Measurements from ENCODE around the gene HGFAC. TPM values are rescaled to one million over a fixed set of nuclear protein-coding genes. Genes with fewer than 3 reads are reported as not detected.

HGFAC gene
- polyA plus RNA-seq, 1 of the 3 experiments (the other 2 are of a cell fraction), result 0.43 TPM

GRCh38 chr4:3481113-3481531 is 39.4 kb downstream of the HGFAC start:
- Histone ChIP-seq H3K9ac (no peak overlapping the region), H3K4me1 (ENCODE audit: control insufficient read depth in 1 of 2, insufficient read depth in 2 of 2, low read depth in 1 of 2, low read length in 1 of 2) (peaks cover 0 to 19% of the 10 kb centered on the region in 2 experiments; a peak in 1 of 4 replicates), H3K4me2 (no peak overlapping the region), H3K9me2 (no peaks in the 10 kb centered on the region), H2AFZ (ENCODE audit: low read depth) (no peak overlapping the region), H4K20me1 (ENCODE audit: insufficient read depth) (no peaks in the 10 kb centered on the region), H3K27ac (ENCODE audit: low read depth in 2 of 2, low read length in 1 of 2) (no peak overlapping the region), H3F3A (replicated peaks; ENCODE audit: insufficient read depth) (no peaks in the 10 kb centered on the region), H3K27me3 (ENCODE audit: insufficient read depth) (no peaks in the 10 kb centered on the region), H3K36me3 (replicated peaks in 1 of 2; ENCODE audit: control insufficient read depth in 1 of 2, insufficient read depth in 2 of 2, low read length in 1 of 2) (no peaks in the 10 kb centered on the region), H3K9me3 (no peaks in the 10 kb centered on the region), H3K79me2 (ENCODE audit: insufficient read depth) (no peaks in the 10 kb centered on the region), H3K4me3 (ENCODE audit: low read depth in 2 of 2, low read length in 1 of 2) (no peak overlapping the region)
- ChIA-PET POLR2A (interaction anchor here (0.7 kb wide), 1 partner anchor 179 kb away, joined by 3 read pairs; no protein-coding TSS in a partner anchor), CTCF (interaction anchor here (0.6 to 5.8 kb wide), 40 partner anchors 10 to 464 kb away, joined by 3 to 34 read pairs (median 5); no protein-coding TSS in a partner anchor)
- WGBS (ENCODE audit: low lambda C conversion rate), result 46% methylated on average over 5 of the region's 5 CpGs
- TF ChIP-seq CHD2 (IDR thresholded peaks at IDR 0.05; ENCODE audit: low read length, partially characterized antibody), result no peak
- no peak for TF ChIP-seq TCF12 (IDR thresholded peaks at IDR 0.05)
- no peak for TF ChIP-seq EZH2phosphoT487 (IDR thresholded peaks at IDR 0.05; ENCODE audit: borderline replicate concordance, low read depth)
- no peak for TF ChIP-seq FOXM1 (IDR thresholded peaks at IDR 0.05; ENCODE audit: low read depth)
- no peak for TF ChIP-seq JUND (IDR thresholded peaks at IDR 0.05)
- TF ChIP-seq RCOR1 (IDR thresholded peaks at IDR 0.05; ENCODE audit: low read length), result no peak
- TF ChIP-seq CTCF (IDR thresholded peaks at IDR 0.05), result no peak
- TF ChIP-seq MXI1 (IDR thresholded peaks at IDR 0.05; ENCODE audit: low read depth, low read length), result no peak
- no peak for TF ChIP-seq NFIC (IDR thresholded peaks at IDR 0.05; ENCODE audit: borderline replicate concordance)
- TF ChIP-seq FOXJ3 (CRISPR knock-in tag; IDR thresholded peaks at IDR 0.05), result no peak
- no peak for TF ChIP-seq RFX5 (IDR thresholded peaks at IDR 0.05; ENCODE audit: low read length)
- TF ChIP-seq PBX3 (IDR thresholded peaks at IDR 0.05), result no peak
- TF ChIP-seq GABPA (IDR thresholded peaks at IDR 0.05; ENCODE audit: low read depth), result no peak
- TF ChIP-seq USF1 (IDR thresholded peaks at IDR 0.05; ENCODE audit: borderline replicate concordance, low read depth), result no peak
- TF ChIP-seq SIN3A (IDR thresholded peaks at IDR 0.05; ENCODE audit: borderline replicate concordance, low read depth, low read length), result no peak
- no peak for TF ChIP-seq MAX (IDR thresholded peaks at IDR 0.05; ENCODE audit: low read depth)
- TF ChIP-seq RAD21 (IDR thresholded peaks at IDR 0.05; ENCODE audit: low read length), result no peak
- TF ChIP-seq USF2 (IDR thresholded peaks at IDR 0.05; ENCODE audit: borderline replicate concordance, low read depth, low read length), result no peak
- no peak for DNase-seq
